ENCODE measurements around the gene PROX1.

The PROX1 gene

GRCh38 chr1:214002060-214002459 is 14.3 kb downstream of the PROX1 start:
- no peak for DNase-seq (ENCODE audit: low read depth)

GRCh38 chr1:214002472-214002871 is 14.7 kb downstream of the PROX1 start:
- DNase-seq (ENCODE audit: low read depth) = no peak

GRCh38 chr1:214003233-214003632 is 15.5 kb downstream of the PROX1 start:
- DNase-seq (ENCODE audit: low read depth) = no peak

GRCh38 chr1:214004014-214004413 is 16.2 kb downstream of the PROX1 start:
- DNase-seq (ENCODE audit: low read depth) = no peak

- DNase-seq (ENCODE audit: low read depth) = no peak
Measured at GRCh38 chr1:214004795-214005194, 17.0 kb downstream of the PROX1 start.

GRCh38 chr1:214005708-214006107 is 17.9 kb downstream of the PROX1 start:
- DNase-seq (ENCODE audit: low read depth) = no peak

- no peak for DNase-seq (ENCODE audit: low read depth)
Measured at GRCh38 chr1:214006845-214007244, 19.1 kb downstream of the PROX1 start.

- DNase-seq (ENCODE audit: low read depth) = no peak
Measured at GRCh38 chr1:214008347-214008746, 20.6 kb downstream of the PROX1 start.

- DNase-seq (ENCODE audit: low read depth) = no peak
Measured at GRCh38 chr1:214008791-214009422, 21.1 kb downstream of the PROX1 start.

- DNase-seq (ENCODE audit: low read depth) = no peak
Measured at GRCh38 chr1:214009423-214010196, 21.8 kb downstream of the PROX1 start.

GRCh38 chr1:214010197-214010573 is 22.4 kb downstream of the PROX1 start:
- no peak for DNase-seq (ENCODE audit: low read depth)

GRCh38 chr1:214010717-214011116 is 22.9 kb downstream of the PROX1 start:
- DNase-seq (ENCODE audit: low read depth) = no peak

- no peak for DNase-seq (ENCODE audit: low read depth)
Measured at GRCh38 chr1:214012418-214012817, 24.6 kb downstream of the PROX1 start.

GRCh38 chr1:214013614-214014377 is 26.0 kb downstream of the PROX1 start:
- no peak for DNase-seq (ENCODE audit: low read depth)

- no peak for DNase-seq (ENCODE audit: low read depth)
Measured at GRCh38 chr1:214014730-214015129, 27.0 kb downstream of the PROX1 start.

- no peak for DNase-seq (ENCODE audit: low read depth)
Measured at GRCh38 chr1:214017191-214017982, 29.6 kb downstream of the PROX1 start.

- no peak for DNase-seq (ENCODE audit: low read depth)
Measured at GRCh38 chr1:214018386-214019268, 30.9 kb downstream of the PROX1 start.

- no peak for DNase-seq (ENCODE audit: low read depth)
Measured at GRCh38 chr1:214019499-214019898, 31.7 kb downstream of the PROX1 start.

- no peak for DNase-seq (ENCODE audit: low read depth)
Measured at GRCh38 chr1:214021321-214021720, 33.5 kb downstream of the PROX1 start.

- no peak for DNase-seq (ENCODE audit: low read depth)
Measured at GRCh38 chr1:214022229-214022791, 34.5 kb downstream of the PROX1 start.

Data from activated T-cell treated with anti-CD3 and anti-CD28 coated beads for 1 hour (primary cell).